Breast epithelium (tissue), 3 donors: ENCODE data around the gene OSTC.

ENCODE experiments used
- CTCF ChIP-seq, 3 donors: fragments of 450-650 bp; IDR thresholded peaks; one replicate each; pipeline ENCODE4 v1.5.1; 2016 to 2017; ENCODE audit warnings: antibody characterized with exemption in 3 of 3, mild to moderate bottlenecking in 3 of 3, moderate library complexity in 3 of 3
- POLR2A ChIP-seq: fragments of 450-650 bp; IDR thresholded peaks from one replicate; pipeline ENCODE4 v1.6.1; 2016; ENCODE audit warnings: antibody characterized with exemption, mild to moderate bottlenecking, moderate library complexity
- POLR2AphosphoS5 ChIP-seq, 3 donors: sonication (generic); formaldehyde crosslinking; IDR thresholded peaks; one replicate each; pipeline ENCODE4 v1.6.1; 2017; ENCODE audit warnings: antibody characterized with exemption in 3 of 3

- no peak for TF ChIP-seq CTCF (IDR thresholded peaks at IDR 0.05)
- no peak for TF ChIP-seq POLR2A
- no peak for TF ChIP-seq POLR2AphosphoS5 (IDR thresholded peaks at IDR 0.05)
Observed at GRCh38 chr4:108702960-108703359, 52.6 kb downstream of the OSTC start.
